CD4-positive, alpha-beta T cell treated with Interleukin-17A for 1 hour (primary cell): Measurements from ENCODE around the gene GABRB2.
"Not testable (repeated sequence)": the region's sequence is repeated elsewhere in the genome, so short reads cannot be mapped to it uniquely, and the experiment has no call there.

Source experiments
- DNase-seq: peaks from one replicate; pipeline ENCODE4 v3.0.0-alpha.2; 2020

Gene GABRB2

GRCh38 chr5:161287436-161287835 lies 259.1 kb downstream of the GABRB2 start:
- no peak for DNase-seq

- DNase-seq: no peak
Measured at GRCh38 chr5:161286066-161286655, 260.4 kb downstream of the GABRB2 start.

GRCh38 chr5:161284445-161284844 lies 262.1 kb downstream of the GABRB2 start:
- no peak for DNase-seq

- no peak for DNase-seq
Measured at GRCh38 chr5:161283296-161283695, 263.2 kb downstream of the GABRB2 start.

GRCh38 chr5:161278739-161279660 lies 267.5 kb downstream of the GABRB2 start:
- no peak for DNase-seq

GRCh38 chr5:161277011-161277410 lies 269.5 kb downstream of the GABRB2 start:
- no peak for DNase-seq

- DNase-seq: no peak
Measured at GRCh38 chr5:161274951-161275350, 271.6 kb downstream of the GABRB2 start.

- DNase-seq: no peak
Measured at GRCh38 chr5:161273410-161273809, 273.1 kb downstream of the GABRB2 start.

- DNase-seq: no peak
Measured at GRCh38 chr5:161271816-161272215, 274.7 kb downstream of the GABRB2 start.

GRCh38 chr5:161269125-161269524 lies 277.4 kb downstream of the GABRB2 start:
- no peak for DNase-seq

GRCh38 chr5:161266954-161267353 lies 279.6 kb downstream of the GABRB2 start:
- DNase-seq: no peak

- DNase-seq: no peak
Measured at GRCh38 chr5:161265006-161265405, 281.5 kb downstream of the GABRB2 start.

- no peak for DNase-seq
Measured at GRCh38 chr5:161263191-161263590, 283.3 kb downstream of the GABRB2 start.

GRCh38 chr5:161261668-161262323 lies 284.7 kb downstream of the GABRB2 start:
- no peak for DNase-seq

- DNase-seq: no peak
Measured at GRCh38 chr5:161258438-161258837, 288.1 kb downstream of the GABRB2 start.

GRCh38 chr5:161256957-161257356 lies 289.6 kb downstream of the GABRB2 start:
- no peak for DNase-seq

GRCh38 chr5:161252955-161253354 lies 293.6 kb downstream of the GABRB2 start:
- DNase-seq: not testable (repeated sequence)

- no peak for DNase-seq
Measured at GRCh38 chr5:161246749-161247148, 299.8 kb downstream of the GABRB2 start.

- DNase-seq: not testable (repeated sequence)
Measured at GRCh38 chr5:161245846-161246245, 300.7 kb downstream of the GABRB2 start.
